ENCODE measurements around the gene CDH13. TPM values are rescaled to one million over a fixed set of nuclear protein-coding genes. Genes with fewer than 3 reads are reported as not detected.

CDH13 gene
- total RNA-seq, 1 donor from 2014 or later: 166 TPM

- no peak for DNase-seq
- ATAC-seq (ENCODE audit: poor library complexity): no peak
- intact Hi-C loops (cut with DNase I): no loop called here
Measured at GRCh38 chr16:82936941-82937551, 310.3 kb downstream of the CDH13 start.

GRCh38 chr16:82937926-82938520 is 311.3 kb downstream of the CDH13 start:
- no peak for ATAC-seq (ENCODE audit: poor library complexity)
- intact Hi-C loops (cut with DNase I): no loop called here
- DNase-seq: no peak

GRCh38 chr16:82943371-82943770 is 316.6 kb downstream of the CDH13 start:
- intact Hi-C loops (cut with DNase I): no loop called here
- DNase-seq (no peak), ATAC-seq (ENCODE audit: poor library complexity) (no peak)

- DNase-seq: no peak
- no peak for ATAC-seq (ENCODE audit: poor library complexity)
- intact Hi-C loops (cut with DNase I): no loop called here
Measured at GRCh38 chr16:82945420-82946101, 318.8 kb downstream of the CDH13 start.

- ATAC-seq (ENCODE audit: poor library complexity) (no peak), DNase-seq (no peak)
- intact Hi-C loops (cut with DNase I): no loop called here
Measured at GRCh38 chr16:82947698-82948097, 320.9 kb downstream of the CDH13 start.

GRCh38 chr16:82949016-82949415 is 322.2 kb downstream of the CDH13 start:
- ATAC-seq (ENCODE audit: poor library complexity) (no peak), DNase-seq (no peak)
- intact Hi-C loops (cut with DNase I): no loop called here

- intact Hi-C loops (cut with DNase I): no loop called here
- DNase-seq (no peak), ATAC-seq (ENCODE audit: poor library complexity) (no peak)
Measured at GRCh38 chr16:82953517-82953916, 326.7 kb downstream of the CDH13 start.

GRCh38 chr16:82954224-82954929 is 327.6 kb downstream of the CDH13 start:
- ATAC-seq (ENCODE audit: poor library complexity) (no peak), DNase-seq (no peak)
- intact Hi-C loops (cut with DNase I): no loop called here

GRCh38 chr16:82955741-82956348 is 329.1 kb downstream of the CDH13 start:
- ATAC-seq (ENCODE audit: poor library complexity) (no peak), DNase-seq (no peak)
- intact Hi-C loops (cut with DNase I): no loop called here

GRCh38 chr16:82957212-82957611 is 330.4 kb downstream of the CDH13 start:
- intact Hi-C loops (cut with DNase I): no loop called here
- no peak for DNase-seq
- no peak for ATAC-seq (ENCODE audit: poor library complexity)

GRCh38 chr16:82960918-82961317 is 334.1 kb downstream of the CDH13 start:
- intact Hi-C loops (cut with DNase I): no loop called here
- DNase-seq: no peak
- ATAC-seq (ENCODE audit: poor library complexity): no peak

- intact Hi-C loops (cut with DNase I): no loop called here
- ATAC-seq (ENCODE audit: poor library complexity): no peak
Measured at GRCh38 chr16:82963653-82964052, 336.9 kb downstream of the CDH13 start.

GRCh38 chr16:82965808-82966207 is 339.0 kb downstream of the CDH13 start:
- intact Hi-C loops (cut with DNase I): no loop called here
- ATAC-seq (ENCODE audit: poor library complexity): peak; percentile 77
- DNase-seq: no peak

More at GRCh38 chr16:82963653-82964052, 336.9 kb downstream of the CDH13 start:
- no peak for DNase-seq

GRCh38 chr16:82967424-82967823 is 340.7 kb downstream of the CDH13 start:
- DNase-seq: no peak
- ATAC-seq (ENCODE audit: poor library complexity): no peak
- intact Hi-C loops (cut with DNase I): no loop called here

- ATAC-seq (ENCODE audit: poor library complexity): peak; percentile 68
- intact Hi-C loops (cut with DNase I): no loop called here
- DNase-seq: no peak
Measured at GRCh38 chr16:82971126-82971525, 344.4 kb downstream of the CDH13 start.

GRCh38 chr16:82972331-82972919 is 345.7 kb downstream of the CDH13 start:
- ATAC-seq (ENCODE audit: poor library complexity) (no peak), DNase-seq (no peak)
- intact Hi-C loops (cut with DNase I): no loop called here

GRCh38 chr16:82979406-82980111 is 352.8 kb downstream of the CDH13 start:
- DNase-seq (no peak), ATAC-seq (ENCODE audit: poor library complexity) (no peak)
- intact Hi-C loops (cut with DNase I): no loop called here

GRCh38 chr16:82980810-82981209 is 354.0 kb downstream of the CDH13 start:
- intact Hi-C loops (cut with DNase I): no loop called here
- ATAC-seq (ENCODE audit: poor library complexity): no peak
- no peak for DNase-seq

Measured in Right ventricle myocardium superior (tissue), 1 donor.